ENCODE results near the gene SORCS3. TPM values are rescaled to one million over a fixed set of nuclear protein-coding genes. Genes with fewer than 3 reads are reported as not detected.

The SORCS3 gene
- total RNA-seq, 1 experiment from 2014 or later, result not detected

DNA sequence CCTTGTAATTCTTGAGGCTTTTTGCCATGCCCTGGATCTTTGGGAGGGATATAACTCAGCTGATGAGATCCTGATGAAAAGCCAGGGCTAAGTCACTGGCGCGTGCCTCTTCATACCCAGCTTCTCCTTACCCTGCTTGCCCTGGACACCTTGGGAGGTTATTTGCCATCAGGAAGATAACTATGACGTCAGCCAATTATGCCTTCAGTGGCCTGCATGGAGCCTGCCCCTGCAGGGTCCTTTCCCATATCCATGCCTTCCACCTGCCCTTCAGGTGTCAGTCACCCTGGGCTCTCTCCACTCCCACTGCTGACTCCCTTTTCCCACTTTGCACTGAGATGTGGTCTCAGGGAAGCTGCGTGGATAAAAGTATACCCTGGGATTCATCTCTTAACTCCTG, 520.1 kb downstream of the SORCS3 start:
- no TSS peak for BruUV-seq (replicated peaks)
- intact Hi-C loops (cut with micrococcal nuclease), result no loop called here
- Histone ChIP-seq H3K9me3 (ENCODE audit: low read length) (no peaks in the 10 kb centered on the region), H3F3A (ENCODE audit: low read length, unreplicated experiment) (no peaks in the 10 kb centered on the region), H2AFZ (ENCODE audit: low read length) (no peak overlapping the region), H3K9me2 (replicated peaks; ENCODE audit: low read length) (no peaks in the 10 kb centered on the region), H3K9ac (ENCODE audit: low read length) (no peak overlapping the region), H3K36me3 (ENCODE audit: low read depth, low read length) (no peaks in the 10 kb centered on the region), H3K4me3 (ENCODE audit: low read length) (no peak overlapping the region), H3K27ac (ENCODE audit: low read length) (no peak overlapping the region), H4K20me1 (ENCODE audit: low read length) (no peaks in the 10 kb centered on the region), H3K4me2 (ENCODE audit: low read length) (no peak overlapping the region), H3K79me2 (ENCODE audit: low read length) (no peaks in the 10 kb centered on the region), H3K27me3 (ENCODE audit: low read length) (no peaks in the 10 kb centered on the region), H3K4me1 (ENCODE audit: insufficient read depth, low read length) (no peaks in the 10 kb centered on the region)
- DNase-seq, result no peak
- no peak for ATAC-seq
- no peak for TF ChIP-seq EZH2 (IDR thresholded peaks at IDR 0.05; ENCODE audit: low read length, unreplicated experiment)
- TF ChIP-seq, protein P1, sequence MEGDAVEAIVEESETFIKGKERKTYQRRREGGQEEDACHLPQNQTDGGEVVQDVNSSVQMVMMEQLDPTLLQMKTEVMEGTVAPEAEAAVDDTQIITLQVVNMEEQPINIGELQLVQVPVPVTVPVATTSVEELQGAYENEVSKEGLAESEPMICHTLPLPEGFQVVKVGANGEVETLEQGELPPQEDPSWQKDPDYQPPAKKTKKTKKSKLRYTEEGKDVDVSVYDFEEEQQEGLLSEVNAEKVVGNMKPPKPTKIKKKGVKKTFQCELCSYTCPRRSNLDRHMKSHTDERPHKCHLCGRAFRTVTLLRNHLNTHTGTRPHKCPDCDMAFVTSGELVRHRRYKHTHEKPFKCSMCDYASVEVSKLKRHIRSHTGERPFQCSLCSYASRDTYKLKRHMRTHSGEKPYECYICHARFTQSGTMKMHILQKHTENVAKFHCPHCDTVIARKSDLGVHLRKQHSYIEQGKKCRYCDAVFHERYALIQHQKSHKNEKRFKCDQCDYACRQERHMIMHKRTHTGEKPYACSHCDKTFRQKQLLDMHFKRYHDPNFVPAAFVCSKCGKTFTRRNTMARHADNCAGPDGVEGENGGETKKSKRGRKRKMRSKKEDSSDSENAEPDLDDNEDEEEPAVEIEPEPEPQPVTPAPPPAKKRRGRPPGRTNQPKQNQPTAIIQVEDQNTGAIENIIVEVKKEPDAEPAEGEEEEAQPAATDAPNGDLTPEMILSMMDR (conservative IDR thresholded peaks at IDR 0.05; ENCODE audit: low read depth, low read length), result no peak
- TF ChIP-seq EZH2phosphoT487 (IDR thresholded peaks at IDR 0.05; ENCODE audit: borderline replicate concordance, low read length), result no peak
- POLR2A ChIA-PET (ENCODE audit: unreplicated experiment), result no interaction called here
- CTCF ChIA-PET, result no interaction called here

DNA sequence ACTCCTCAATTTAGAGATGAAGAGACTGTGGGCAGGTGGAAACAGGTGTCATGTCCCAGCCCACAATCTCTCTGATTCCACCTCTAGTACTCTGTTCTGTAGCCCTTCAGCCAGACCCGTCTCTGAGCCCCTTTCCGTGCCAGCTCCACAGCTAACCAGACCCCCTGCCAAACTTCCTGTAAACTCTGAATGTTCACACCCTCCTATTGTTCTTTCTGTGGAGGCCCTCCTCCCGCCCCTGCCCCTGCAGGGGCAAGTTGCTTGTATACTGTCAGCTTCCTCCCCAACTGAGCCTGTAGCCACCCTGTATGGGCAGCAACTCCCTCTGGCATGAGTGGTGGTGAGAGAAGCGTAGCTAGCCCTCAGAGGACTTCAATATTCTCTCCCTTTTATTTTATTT, 520.7 kb downstream of the SORCS3 start:
- DNase-seq (no peak), ATAC-seq (no peak)
- BruUV-seq (replicated peaks), result no TSS peak
- Histone ChIP-seq H3K9ac (ENCODE audit: low read length) (no peak overlapping the region), H3K36me3 (ENCODE audit: low read depth, low read length) (no peaks in the 10 kb centered on the region), H3K9me3 (ENCODE audit: low read length) (no peaks in the 10 kb centered on the region), H3K9me2 (replicated peaks; ENCODE audit: low read length) (no peaks in the 10 kb centered on the region), H3K27me3 (ENCODE audit: low read length) (no peaks in the 10 kb centered on the region), H3K27ac (ENCODE audit: low read length) (no peak overlapping the region), H3K4me2 (ENCODE audit: low read length) (no peak overlapping the region), H3K79me2 (ENCODE audit: low read length) (no peaks in the 10 kb centered on the region), H3F3A (ENCODE audit: low read length, unreplicated experiment) (no peaks in the 10 kb centered on the region), H2AFZ (ENCODE audit: low read length) (no peak overlapping the region), H3K4me1 (ENCODE audit: insufficient read depth, low read length) (no peaks in the 10 kb centered on the region), H4K20me1 (ENCODE audit: low read length) (no peaks in the 10 kb centered on the region), H3K4me3 (ENCODE audit: low read length) (no peak overlapping the region)
- no peak for TF ChIP-seq EZH2 (IDR thresholded peaks at IDR 0.05; ENCODE audit: low read length, unreplicated experiment)
- TF ChIP-seq, protein P1 (conservative IDR thresholded peaks at IDR 0.05; ENCODE audit: low read depth, low read length), result no peak
- TF ChIP-seq EZH2phosphoT487 (IDR thresholded peaks at IDR 0.05; ENCODE audit: borderline replicate concordance, low read length), result no peak
- ChIA-PET CTCF (no interaction called here), POLR2A (ENCODE audit: unreplicated experiment) (no interaction called here)
- intact Hi-C loops (cut with micrococcal nuclease), result no loop called here

DNA sequence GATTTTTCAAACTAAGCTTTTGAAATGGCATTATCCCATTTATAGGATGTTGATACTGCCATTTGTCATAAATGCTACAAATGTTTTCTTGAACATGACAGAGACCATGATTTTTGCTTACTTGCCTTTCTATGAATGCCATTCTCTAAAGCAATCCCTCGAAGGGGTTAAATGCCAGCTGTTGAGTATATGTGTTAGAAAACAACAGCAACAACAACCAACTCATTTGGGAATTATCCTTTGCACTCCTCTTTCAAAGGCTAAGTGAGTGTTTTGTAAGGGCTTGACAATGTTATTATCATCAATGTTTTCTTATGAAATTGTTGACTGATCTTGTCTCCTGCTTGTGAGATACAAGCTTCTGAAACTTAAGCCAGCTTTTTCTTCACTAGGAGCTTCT, 529.4 kb downstream of the SORCS3 start:
- Histone ChIP-seq H2AFZ (ENCODE audit: low read length) (no peak overlapping the region), H3K27me3 (ENCODE audit: low read length) (no peaks in the 10 kb centered on the region), H3K36me3 (ENCODE audit: low read depth, low read length) (no peaks in the 10 kb centered on the region), H3K79me2 (ENCODE audit: low read length) (no peaks in the 10 kb centered on the region), H3F3A (ENCODE audit: low read length, unreplicated experiment) (no peaks in the 10 kb centered on the region), H3K4me1 (ENCODE audit: insufficient read depth, low read length) (no peaks in the 10 kb centered on the region), H3K4me3 (ENCODE audit: low read length) (no peak overlapping the region), H4K20me1 (ENCODE audit: low read length) (no peaks in the 10 kb centered on the region), H3K9me2 (replicated peaks; ENCODE audit: low read length) (no peaks in the 10 kb centered on the region), H3K4me2 (ENCODE audit: low read length) (no peak overlapping the region), H3K27ac (ENCODE audit: low read length) (no peak overlapping the region), H3K9me3 (ENCODE audit: low read length) (no peaks in the 10 kb centered on the region), H3K9ac (ENCODE audit: low read length) (no peak overlapping the region)
- no peak for ATAC-seq
- ChIA-PET POLR2A (ENCODE audit: unreplicated experiment) (no interaction called here), CTCF (no interaction called here)
- no TSS peak for BruUV-seq (replicated peaks)
- TF ChIP-seq EZH2 (IDR thresholded peaks at IDR 0.05; ENCODE audit: low read length, unreplicated experiment) (no peak), EZH2phosphoT487 (IDR thresholded peaks at IDR 0.05; ENCODE audit: borderline replicate concordance, low read length) (no peak)
- intact Hi-C loops (cut with micrococcal nuclease), result no loop called here
- DNase-seq, result no peak

Measured in PC-3 (cell line).